ENCODE data around the gene UGT1A5.
"Not testable (repeated sequence)": the region's sequence is repeated elsewhere in the genome, so short reads cannot be mapped to it uniquely, and the experiment has no call there.

The UGT1A5 gene

DNA sequence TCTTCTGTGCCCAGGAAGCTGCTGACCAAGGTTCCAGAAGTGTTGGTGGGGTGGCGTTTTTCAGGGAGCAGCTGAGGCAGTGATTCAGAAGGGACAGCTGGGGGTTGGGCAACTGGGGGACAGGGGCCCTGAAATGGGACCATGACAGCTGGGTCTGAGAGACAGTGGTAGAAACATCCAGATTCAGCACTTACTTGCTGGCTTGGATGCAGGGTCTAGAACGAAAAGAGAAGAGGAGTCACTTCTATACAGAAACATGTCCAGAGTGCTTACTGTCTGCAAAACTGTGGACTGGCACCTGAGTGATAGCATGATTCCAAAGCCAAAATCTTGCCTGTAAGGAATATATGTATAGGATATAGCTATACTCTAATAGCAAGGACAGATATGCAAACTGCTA is 33.1 kb downstream of the UGT1A5 start:
- DNase-seq (ENCODE audit: low spot score), result not testable (repeated sequence)

DNA sequence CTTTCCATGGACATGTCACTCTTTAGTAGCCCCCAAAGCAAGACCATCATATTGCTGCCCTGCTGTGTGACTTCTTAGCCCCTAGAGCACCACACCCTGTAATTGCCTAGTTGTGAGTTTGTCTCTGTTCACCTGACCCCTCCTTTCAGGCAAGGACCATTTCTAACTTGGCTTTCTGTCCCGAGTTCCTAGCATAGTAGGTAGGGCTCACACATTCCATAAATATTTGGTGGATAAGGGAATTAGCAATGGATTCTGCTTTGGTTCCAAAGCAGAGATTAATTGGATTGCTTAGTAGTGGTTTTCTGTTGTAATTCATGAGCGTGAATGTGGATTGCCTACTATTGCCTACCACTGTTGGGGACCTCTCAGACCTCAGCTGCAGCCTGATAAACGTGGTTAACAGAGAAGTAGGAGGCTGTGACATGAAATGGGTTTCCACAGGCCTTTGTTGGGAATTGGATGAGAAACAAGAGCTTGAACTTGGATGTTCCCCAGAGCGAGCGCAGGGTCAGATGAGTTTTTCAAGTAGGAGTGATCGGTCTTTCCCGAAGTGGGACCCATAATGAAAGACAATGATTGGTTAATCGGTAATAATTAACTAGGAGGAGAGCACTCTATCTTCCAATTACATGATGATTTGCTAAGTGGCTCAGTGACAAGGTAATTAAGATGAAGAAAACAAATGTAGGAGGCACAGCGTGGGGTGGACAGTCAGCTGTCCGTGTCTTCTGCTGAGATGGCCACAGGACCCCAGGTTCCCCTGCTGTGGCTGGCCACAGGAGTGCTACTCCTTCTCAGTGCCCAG is 34.0 kb downstream of the UGT1A5 start:
- DNase-seq (ENCODE audit: low spot score), result no peak

DNA sequence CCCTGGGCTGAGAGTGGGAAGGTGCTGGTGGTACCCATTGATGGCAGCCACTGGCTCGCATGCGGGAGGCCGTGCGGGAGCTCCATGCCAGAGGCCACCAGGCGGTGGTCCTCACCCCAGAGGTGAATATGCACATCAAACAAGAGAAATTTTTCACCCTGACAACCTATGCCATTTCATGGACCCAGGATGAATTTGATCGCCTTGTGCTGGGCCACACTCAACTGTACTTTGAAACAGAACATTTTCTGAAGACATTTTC is 34.5 kb downstream of the UGT1A5 start:
- DNase-seq (ENCODE audit: low spot score), result no peak

DNA sequence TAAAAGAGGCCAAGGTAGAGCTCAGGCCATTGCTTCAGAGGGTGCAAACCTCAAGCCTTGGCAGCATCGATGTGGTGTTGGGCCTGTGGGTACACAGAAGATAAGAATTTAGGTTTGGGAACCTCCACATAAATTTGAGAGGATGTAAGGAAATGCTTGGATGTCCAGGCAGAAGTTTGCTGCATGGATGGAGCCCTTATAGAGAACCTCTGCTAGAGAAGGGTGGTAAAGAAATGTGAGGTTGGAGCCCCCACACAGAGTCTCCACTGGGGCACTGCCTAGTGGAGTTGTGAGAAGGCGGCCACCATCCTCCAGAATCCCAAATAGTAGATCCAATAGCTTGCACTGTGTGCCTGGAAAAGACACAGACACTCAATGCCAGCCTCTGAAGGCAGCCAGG is 38.0 kb downstream of the UGT1A5 start:
- DNase-seq (ENCODE audit: low spot score), result not testable (repeated sequence)

DNA sequence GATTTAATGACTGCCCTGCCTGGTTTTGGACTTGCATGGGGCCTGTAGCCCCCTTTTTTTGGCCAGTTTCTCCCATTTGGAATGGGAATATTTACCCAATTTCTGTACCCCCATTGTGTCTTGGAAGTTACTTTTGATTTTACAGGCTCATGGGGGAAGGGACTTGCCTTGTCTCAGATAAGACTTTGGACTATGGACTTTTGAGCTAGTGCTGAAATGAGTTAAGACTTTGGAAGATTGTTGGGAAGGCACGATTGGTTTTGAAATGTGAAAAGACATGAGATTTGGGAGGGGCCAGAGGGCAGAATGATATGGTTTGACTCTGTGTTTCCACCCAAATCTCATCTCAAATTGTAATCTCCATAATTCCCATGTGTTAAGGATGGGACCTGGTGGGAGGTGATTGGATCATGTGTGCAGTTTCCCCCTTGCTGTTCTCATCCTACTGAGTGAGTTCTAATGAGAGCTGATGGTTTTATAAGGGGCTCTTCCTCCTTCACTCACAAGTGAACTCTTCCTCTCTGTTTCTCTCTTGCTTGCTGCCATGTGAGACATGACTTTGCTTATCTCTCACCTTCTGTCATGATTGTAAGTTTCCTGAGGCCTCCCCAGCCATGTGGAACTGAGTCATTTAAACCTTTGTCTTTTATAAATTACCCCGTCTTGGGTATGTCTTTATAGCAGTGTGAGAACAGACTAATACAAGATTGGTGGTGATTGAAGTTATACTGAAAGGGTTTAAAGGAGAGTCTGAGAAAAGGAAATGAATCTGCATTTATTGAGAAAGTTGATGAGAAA is 38.7 kb downstream of the UGT1A5 start:
- DNase-seq (ENCODE audit: low spot score), result not testable (repeated sequence)

DNA sequence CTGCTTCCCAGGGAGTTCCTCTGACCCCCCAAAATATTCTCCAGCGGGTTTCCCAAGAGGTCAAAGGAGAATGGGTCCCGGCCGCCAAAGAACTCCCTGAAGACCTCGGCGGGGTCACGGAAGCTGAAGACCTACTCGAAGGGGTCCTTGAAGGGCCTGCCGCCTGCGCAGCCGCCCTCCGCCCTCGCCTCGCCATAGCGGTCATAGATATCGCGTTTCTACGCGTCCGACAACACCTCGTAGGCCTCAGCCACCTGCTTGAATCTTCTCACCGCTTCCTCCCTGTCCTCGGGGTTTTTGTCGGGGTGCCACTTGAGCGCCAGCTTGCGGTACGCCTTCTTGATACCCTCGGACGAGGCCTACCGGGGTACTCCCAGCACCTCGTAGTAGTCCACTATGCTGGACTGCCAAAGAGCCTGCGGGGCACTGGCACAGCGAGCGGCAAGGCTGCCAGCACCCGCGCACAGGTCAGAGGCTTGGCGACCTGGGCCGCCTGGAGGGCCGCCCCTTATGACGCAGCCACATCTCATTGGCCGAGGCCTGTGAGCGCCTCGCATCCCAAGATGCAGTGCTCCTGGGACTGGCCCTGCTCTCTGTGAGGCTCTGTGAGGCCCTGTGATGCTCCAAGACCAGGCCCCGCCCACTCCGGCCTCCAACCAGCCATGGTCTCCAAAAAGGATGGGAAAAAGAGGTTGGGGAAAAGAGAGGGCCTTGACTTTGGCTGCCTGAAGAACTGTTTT is 42.3 kb downstream of the UGT1A5 start:
- DNase-seq (ENCODE audit: low spot score), result no peak

DNA sequence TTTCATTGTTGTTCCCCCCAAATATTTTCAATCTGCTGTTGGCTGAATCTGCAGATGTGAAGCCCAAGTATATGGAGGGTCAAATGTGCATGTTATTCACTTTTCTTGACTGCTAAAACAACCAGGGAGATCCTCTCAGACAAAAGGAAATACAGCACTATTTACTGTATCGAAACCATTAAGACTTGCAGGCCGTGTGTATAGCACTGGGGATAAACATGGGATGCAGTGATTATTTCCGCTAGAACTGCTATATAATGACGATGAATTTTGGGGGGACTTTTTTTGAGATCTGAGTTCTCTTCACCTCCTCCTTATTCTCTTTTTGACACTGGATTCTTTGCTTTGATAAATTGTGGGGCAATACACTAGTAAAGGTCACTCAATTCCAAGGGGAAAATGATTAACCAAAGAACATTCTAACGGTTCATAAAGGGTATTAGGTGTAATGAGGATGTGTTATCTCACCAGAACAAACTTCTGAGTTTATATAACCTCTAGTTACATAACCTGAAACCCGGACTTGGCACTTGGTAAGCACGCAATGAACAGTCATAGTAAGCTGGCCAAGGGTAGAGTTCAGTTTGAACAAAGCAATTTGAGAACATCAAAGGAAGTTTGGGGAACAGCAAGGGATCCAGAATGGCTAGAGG is 43.8 kb downstream of the UGT1A5 start:
- no peak for DNase-seq (ENCODE audit: low spot score)

DNA sequence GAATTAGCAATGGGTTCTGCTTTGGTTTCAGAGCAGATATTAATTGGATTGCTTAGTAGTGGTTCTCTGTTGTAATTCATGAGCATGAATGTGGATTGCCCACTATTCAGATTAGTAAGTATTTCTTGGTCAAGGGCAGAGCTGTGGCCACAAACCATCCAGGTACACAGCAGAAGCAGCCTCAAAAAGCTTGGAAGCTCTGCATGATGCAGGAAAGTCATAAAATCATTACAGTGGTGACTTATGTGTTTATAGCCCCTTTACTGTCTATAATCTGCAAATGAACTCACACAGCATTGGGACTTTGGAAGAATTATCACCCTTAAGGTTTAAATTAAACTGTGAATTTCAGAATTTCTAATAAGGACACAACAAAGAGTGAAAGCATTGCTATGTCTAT is 45.4 kb downstream of the UGT1A5 start:
- DNase-seq (ENCODE audit: low spot score), result no peak

DNA sequence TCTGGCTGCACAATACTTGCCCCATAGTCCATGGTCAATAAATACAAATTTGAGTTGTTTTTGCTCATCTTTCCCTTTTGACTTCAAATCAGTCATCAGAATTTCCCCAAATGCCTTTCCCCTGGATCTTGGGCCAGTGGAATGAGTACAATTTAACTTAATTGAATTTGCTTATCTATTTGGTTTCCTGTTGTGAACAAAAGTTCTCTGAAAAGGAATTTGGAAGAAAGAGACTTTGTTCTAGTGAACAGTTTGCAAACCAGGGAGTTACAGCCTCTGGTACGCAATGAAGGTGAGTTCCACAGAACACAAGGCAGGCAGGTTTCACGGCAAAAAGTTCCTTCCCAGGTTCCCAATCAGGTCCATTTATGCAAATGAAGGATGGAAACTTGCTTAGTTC is 46.1 kb downstream of the UGT1A5 start:
- DNase-seq (ENCODE audit: low spot score), result no peak

DNA sequence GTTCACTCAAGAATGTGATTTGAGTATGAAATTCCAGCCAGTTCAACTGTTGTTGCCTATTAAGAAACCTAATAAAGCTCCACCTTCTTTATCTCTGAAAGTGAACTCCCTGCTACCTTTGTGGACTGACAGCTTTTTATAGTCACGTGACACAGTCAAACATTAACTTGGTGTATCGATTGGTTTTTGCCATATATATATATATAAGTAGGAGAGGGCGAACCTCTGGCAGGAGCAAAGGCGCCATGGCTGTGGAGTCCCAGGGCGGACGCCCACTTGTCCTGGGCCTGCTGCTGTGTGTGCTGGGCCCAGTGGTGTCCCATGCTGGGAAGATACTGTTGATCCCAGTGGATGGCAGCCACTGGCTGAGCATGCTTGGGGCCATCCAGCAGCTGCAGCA is 47.3 kb downstream of the UGT1A5 start, which contains the start of gene UGT1A1:
Gene UGT1A1, plus strand, starts transcription at position 228 of the 400 bp plus-strand sequence. Its CDS starts 18 bp downstream, at position 246.
- DNase-seq (ENCODE audit: low spot score), result no peak

DNA sequence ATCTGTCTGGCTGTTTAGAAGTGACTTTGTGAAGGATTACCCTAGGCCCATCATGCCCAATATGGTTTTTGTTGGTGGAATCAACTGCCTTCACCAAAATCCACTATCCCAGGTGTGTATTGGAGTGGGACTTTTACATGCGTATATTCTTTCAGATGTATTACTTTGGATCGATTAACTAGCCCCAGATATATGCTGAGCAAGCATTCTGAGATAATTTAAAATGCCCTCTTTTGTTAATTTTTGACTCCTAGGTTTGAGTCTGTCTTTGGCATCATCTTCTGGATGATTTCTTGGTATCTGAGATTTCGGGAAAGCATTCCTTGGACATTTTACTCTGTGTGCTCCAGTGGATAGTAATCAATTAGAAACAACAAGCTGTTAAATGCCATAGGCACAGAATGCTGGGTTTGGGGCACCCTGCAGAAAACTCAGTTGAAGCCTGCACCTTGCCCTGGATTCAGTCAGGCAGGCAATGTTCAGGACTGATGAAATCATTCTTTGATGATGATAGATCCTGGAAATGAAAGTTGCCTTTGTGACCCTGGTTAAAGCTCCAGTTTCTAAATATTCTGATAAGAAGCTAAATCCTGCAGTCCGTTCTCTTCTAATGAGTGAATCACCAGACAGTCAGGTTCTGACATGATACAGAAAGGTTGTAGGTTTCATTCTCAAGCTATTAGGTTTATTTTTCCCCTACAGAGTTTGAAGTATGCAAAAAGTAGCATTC is 48.5 kb downstream of the UGT1A5 start:
- no peak for DNase-seq (ENCODE audit: low spot score)

DNA sequence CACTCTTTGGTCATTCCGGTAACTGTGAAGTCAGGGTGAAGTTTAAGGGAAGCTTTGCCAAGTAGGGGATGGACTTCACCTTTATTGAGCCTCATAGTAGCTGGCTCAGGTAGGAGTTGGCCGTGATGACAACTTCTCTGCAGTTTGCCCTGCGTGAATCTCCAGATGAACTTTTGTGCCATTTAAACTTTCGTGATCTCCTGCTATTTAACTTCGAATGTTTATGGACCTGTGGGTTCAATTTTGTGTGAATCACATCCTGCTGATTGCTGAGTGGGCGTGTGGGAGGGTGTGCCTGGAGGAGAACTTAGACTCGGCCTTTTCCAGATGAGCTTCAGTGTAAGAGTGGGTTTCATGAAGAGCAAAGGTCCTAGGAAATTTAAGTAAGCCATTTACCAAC is 51.6 kb downstream of the UGT1A5 start:
- no peak for DNase-seq (ENCODE audit: low spot score)

DNA sequence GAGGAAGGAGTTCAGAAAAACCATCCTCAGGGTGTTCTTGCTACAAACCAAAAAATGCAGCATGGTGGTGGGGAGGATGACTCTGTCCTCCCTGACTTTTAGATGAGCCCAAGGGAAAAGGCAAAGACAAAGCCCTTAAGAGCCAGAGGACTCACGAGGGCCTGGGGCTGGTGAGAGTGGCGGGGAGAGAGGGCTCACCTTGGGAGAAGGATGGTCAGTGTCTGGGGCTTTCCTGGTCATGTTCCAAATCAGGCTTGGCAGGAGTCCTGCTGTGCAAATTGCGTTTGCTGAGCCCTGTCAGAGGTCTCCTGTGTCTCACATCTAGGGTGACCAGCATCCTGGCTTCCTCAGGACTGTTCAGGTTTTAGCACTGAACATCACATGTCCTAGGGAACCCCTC is 52.1 kb downstream of the UGT1A5 start:
- DNase-seq (ENCODE audit: low spot score), result no peak

DNA sequence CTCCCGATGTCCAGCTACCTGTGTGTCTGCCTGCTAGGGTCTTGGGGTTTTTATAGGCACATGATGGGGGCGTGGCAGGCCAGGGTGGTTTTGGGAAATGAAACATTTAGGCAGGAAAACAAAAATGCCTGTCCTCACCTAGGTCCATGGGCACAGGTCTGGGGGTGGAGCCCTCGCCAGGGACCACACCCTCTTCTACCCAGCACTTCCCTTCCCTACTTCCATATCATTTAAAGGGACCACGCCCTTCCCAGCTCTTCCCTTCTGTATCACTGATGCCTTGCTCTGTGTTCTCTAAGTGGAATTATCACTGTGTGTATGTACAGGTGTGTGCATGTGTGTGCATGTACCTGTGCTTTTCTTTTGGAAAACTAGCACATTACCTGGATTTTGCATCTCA is 53.7 kb downstream of the UGT1A5 start:
- no peak for DNase-seq (ENCODE audit: low spot score)

DNA sequence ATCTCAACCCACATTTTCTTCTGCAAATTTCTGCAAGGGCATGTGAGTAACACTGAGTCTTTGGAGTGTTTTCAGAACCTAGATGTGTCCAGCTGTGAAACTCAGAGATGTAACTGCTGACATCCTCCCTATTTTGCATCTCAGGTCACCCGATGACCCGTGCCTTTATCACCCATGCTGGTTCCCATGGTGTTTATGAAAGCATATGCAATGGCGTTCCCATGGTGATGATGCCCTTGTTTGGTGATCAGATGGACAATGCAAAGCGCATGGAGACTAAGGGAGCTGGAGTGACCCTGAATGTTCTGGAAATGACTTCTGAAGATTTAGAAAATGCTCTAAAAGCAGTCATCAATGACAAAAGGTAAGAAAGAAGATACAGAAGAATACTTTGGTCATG is 55.4 kb downstream of the UGT1A5 start:
- no peak for DNase-seq (ENCODE audit: low spot score)

DNA sequence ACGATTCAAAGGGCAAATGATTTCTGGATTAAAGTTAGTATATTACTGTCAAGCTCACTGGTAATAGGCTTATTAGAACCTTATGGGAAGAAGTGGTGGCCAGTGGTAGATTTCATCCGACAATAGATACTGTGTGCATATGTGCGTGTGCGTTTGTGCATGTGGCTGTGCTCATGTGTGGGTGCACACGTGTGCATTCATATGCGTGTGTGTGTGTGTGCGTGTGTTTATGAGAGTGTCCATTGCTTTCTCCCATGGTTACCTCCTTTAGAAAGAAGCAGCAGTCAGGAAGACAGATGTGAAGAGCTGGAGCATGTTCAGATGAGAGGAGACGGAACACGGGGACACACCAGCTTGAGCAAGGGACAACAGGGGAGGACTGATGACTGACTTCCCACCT is 56.6 kb downstream of the UGT1A5 start:
- no peak for DNase-seq (ENCODE audit: low spot score)

DNA sequence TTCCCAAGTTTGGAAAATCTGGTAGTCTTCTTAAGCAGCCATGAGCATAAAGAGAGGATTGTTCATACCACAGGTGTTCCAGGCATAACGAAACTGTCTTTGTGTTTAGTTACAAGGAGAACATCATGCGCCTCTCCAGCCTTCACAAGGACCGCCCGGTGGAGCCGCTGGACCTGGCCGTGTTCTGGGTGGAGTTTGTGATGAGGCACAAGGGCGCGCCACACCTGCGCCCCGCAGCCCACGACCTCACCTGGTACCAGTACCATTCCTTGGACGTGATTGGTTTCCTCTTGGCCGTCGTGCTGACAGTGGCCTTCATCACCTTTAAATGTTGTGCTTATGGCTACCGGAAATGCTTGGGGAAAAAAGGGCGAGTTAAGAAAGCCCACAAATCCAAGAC is 59.4 kb downstream of the UGT1A5 start:
- no peak for DNase-seq (ENCODE audit: low spot score)

DNA sequence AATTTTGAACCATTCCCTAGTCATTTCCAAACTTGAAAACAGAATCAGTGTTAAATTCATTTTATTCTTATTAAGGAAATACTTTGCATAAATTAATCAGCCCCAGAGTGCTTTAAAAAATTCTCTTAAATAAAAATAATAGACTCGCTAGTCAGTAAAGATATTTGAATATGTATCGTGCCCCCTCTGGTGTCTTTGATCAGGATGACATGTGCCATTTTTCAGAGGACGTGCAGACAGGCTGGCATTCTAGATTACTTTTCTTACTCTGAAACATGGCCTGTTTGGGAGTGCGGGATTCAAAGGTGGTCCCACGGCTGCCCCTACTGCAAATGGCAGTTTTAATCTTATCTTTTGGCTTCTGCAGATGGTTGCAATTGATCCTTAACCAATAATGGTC is 59.9 kb downstream of the UGT1A5 start:
- no peak for DNase-seq (ENCODE audit: low spot score)

DNA sequence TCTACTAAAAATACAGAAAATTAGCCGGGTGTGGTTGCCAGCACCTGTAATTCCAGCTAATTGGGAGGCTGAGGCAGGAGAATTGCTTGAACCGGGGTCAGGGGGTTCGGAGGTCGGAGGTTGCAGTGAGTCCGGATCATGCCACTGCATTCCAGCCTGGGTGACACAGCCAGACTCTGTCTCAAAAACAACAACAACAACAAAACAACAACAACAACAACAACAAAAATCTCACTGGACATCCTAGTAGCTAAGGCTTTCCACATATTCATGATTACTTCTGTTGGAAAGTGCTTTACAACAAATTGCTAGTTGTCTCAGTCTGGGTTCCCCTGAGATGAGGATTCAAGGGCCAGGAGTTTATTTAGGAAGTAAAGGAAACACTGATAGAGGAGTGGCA is 61.1 kb downstream of the UGT1A5 start:
- DNase-seq (ENCODE audit: low spot score), result no peak

DNA sequence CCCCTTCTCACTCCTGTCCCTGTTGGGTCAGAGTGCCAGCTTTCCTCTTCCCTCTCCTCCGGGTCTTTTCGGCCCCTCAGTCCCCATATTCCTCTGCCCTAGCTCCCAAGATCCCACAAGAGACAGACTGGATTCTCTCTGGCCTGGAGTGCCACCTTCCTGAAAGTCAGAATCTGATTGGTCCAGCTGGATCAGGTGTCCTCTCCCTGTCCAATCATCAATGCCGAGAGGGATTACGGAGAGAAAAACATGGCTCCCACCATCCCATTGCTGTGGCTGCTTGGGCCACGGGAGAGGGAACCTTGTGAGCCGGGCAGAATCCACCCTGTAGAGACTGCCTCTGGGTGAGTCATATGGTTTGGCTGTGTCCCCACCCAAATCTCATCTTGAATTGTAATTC is 62.7 kb downstream of the UGT1A5 start:
- no peak for DNase-seq (ENCODE audit: low spot score)

DNA sequence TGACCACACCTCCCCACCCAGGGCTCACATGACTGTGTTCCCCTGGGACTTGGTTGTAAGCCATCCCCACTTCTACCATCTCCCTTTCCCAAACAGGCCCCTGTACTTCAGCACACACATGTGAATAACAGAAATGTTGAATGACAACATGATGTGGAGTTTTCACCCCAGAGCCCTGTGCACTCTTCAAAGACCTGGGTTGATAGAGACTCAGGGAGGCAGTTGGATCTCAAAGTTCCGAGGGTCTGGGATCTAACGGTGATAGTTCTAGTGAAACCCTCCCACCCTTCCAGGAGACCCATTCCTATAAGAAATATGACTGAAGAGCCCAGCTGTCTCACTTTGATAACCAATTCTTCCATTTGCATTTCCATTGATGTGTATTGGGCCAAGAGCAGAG is 65.3 kb downstream of the UGT1A5 start, which contains the start of gene MROH2A:
Gene MROH2A, plus strand, starts transcription at position 301 of the 400 bp plus-strand sequence. CDS start 1,029 bp downstream, outside the sequence.
- DNase-seq (ENCODE audit: low spot score), result no peak

Measured in SK-N-DZ (cell line).